PFSK-1 (cell line): ENCODE measurements around the gene NEURL2.

Source experiments
- FOXP2 ChIP-seq: optimal IDR thresholded peaks from 2 replicates; pipeline ENCODE3; 2011; ENCODE audit warnings: borderline replicate concordance, control low read depth, inconsistent platforms; ENCODE audit not compliant: insufficient read depth; ENCODE audit errors: extremely low read length, extremely low read depth
- POLR2AphosphoS5 ChIP-seq: IDR thresholded peaks from 2 replicates; pipeline ENCODE4 v1.6.1; 2012; ENCODE audit warnings: low read depth, mild to moderate bottlenecking, control low read depth, low read length, moderate library complexity
- REST ChIP-seq, 2 experiments: IDR thresholded peaks; 2 replicates each; pipeline versions ENCODE4 v1.6.1 to v1.8.0; 2011 to 2012; ENCODE audit warnings: low read depth in 2 of 2, low read length in 2 of 2, control low read depth in 1 of 2, inconsistent platforms in 1 of 2, mild to moderate bottlenecking in 1 of 2, moderate library complexity in 1 of 2; ENCODE audit not compliant: insufficient read depth in 1 of 2
- SIN3A ChIP-seq: IDR thresholded peaks from 2 replicates; pipeline ENCODE4 v1.6.1; 2012; ENCODE audit warnings: mild to moderate bottlenecking, low read length, moderate library complexity, borderline replicate concordance; ENCODE audit not compliant: insufficient read depth

GRCh38 chr20:45872626-45873025 lies 18.4 kb downstream of the NEURL2 start:
- TF ChIP-seq SIN3A (no peak), POLR2AphosphoS5 (no peak), FOXP2 (no peak), REST (IDR thresholded peaks at IDR 0.05; ENCODE audit: insufficient read depth in 1 of 2, low read depth in 2 of 2, low read length in 2 of 2) (no peak)
